GM12878 (cell line): ENCODE measurements around the gene SHC1. TPM values are rescaled to one million over a fixed set of nuclear protein-coding genes. Genes with fewer than 3 reads are reported as not detected.

Experiments used
- BRCA1 ChIP-seq: IDR thresholded peaks from 2 replicates; pipeline ENCODE4 v1.6.1; 2011; ENCODE audit warnings: low read depth, low read length, improper control_type of control experiment
- CHD4 ChIP-seq: fragments of 200-600 bp; sonication (generic); IDR thresholded peaks from 2 replicates; pipeline ENCODE4 v1.6.1; 2016; ENCODE audit warnings: mild to moderate bottlenecking
- ESRRA ChIP-seq: IDR thresholded peaks from 2 replicates; pipeline ENCODE4 v1.6.1; 2012; ENCODE audit warnings: mild to moderate bottlenecking, low read length, improper control_type of control experiment
- ETV6 ChIP-seq, 2 experiments: fragments of 450-650 bp in 1 of 2; IDR thresholded peaks in 1 of 2; conservative IDR thresholded peaks in 1 of 2; 2 replicates each; pipeline ENCODE4 v1.6.1; 2014; ENCODE audit warnings: antibody characterized with exemption in 1 of 2, borderline replicate concordance in 1 of 2, low read depth in 1 of 2, mild to moderate bottlenecking in 1 of 2, moderate library complexity in 1 of 2
- FOS ChIP-seq: IDR thresholded peaks from 3 replicates; pipeline ENCODE4 v1.6.1; 2011; ENCODE audit warnings: borderline replicate concordance; ENCODE audit not compliant: insufficient read length; ENCODE audit errors: extremely low read depth
- HDAC6 ChIP-seq: fragments of 200-600 bp; sonication (generic); IDR thresholded peaks from one replicate; pipeline ENCODE4 v1.8.0; 2017; ENCODE audit warnings: antibody characterized with exemption; ENCODE audit not compliant: unreplicated experiment
- JUND ChIP-seq: IDR thresholded peaks from 2 replicates; pipeline ENCODE4 v1.6.1; 2012; ENCODE audit warnings: low read depth, mild to moderate bottlenecking, low read length, improper control_type of control experiment, moderate library complexity
- MAX ChIP-seq: IDR thresholded peaks from 2 replicates; pipeline ENCODE4 v1.6.1; 2012; ENCODE audit warnings: low read depth, low read length, improper control_type of control experiment
- MYB ChIP-seq: fragments of 150-350 bp; IDR thresholded peaks from 2 replicates; pipeline ENCODE4 v1.6.1; 2014; ENCODE audit warnings: mild to moderate bottlenecking, low read depth, low read length, borderline replicate concordance
- NFXL1 ChIP-seq: fragments of 450-650 bp; IDR thresholded peaks from 2 replicates; pipeline ENCODE4 v1.6.1; 2017; ENCODE audit warnings: antibody characterized with exemption, mild to moderate bottlenecking, borderline replicate concordance
- NFYA ChIP-seq: IDR thresholded peaks from 2 replicates; pipeline ENCODE4 v1.6.1; 2011; ENCODE audit warnings: low read depth, mild to moderate bottlenecking, low read length, improper control_type of control experiment, borderline replicate concordance
- RELA ChIP-seq: fragments of 450-650 bp; IDR thresholded peaks from 2 replicates; pipeline ENCODE4 v1.8.0; 2014; ENCODE audit warnings: borderline replicate concordance; ENCODE audit not compliant: partially characterized antibody
- RELB ChIP-seq: fragments of 450-650 bp; IDR thresholded peaks from 2 replicates; pipeline ENCODE4 v1.6.1; 2017; ENCODE audit warnings: low read depth, mild to moderate bottlenecking, moderate library complexity
- SMC3 ChIP-seq: IDR thresholded peaks from 2 replicates; pipeline ENCODE4 v1.6.1; 2011; ENCODE audit warnings: low read length, improper control_type of control experiment, borderline replicate concordance
- SPI1 ChIP-seq: IDR thresholded peaks from 2 replicates; pipeline ENCODE4 v1.6.1; 2011; ENCODE audit warnings: low read depth, mild to moderate bottlenecking, low read length, moderate library complexity, borderline replicate concordance; ENCODE audit not compliant: insufficient read depth
- TARDBP ChIP-seq: IDR thresholded peaks from 2 replicates; pipeline ENCODE4 v1.6.1; 2016; ENCODE audit warnings: borderline replicate concordance
- TCF12 ChIP-seq: IDR thresholded peaks from 2 replicates; pipeline ENCODE4 v1.6.1; 2011; ENCODE audit warnings: low read depth, mild to moderate bottlenecking, low read length
- TCF7 ChIP-seq: IDR thresholded peaks from 2 replicates; pipeline ENCODE4 v1.6.1; 2014; ENCODE audit warnings: antibody characterized with exemption, borderline replicate concordance
- YBX1 ChIP-seq: fragments of 450-650 bp; IDR thresholded peaks from 2 replicates; pipeline ENCODE4 v1.6.1; 2016; ENCODE audit warnings: antibody characterized with exemption
- ZBED1 ChIP-seq: IDR thresholded peaks from 2 replicates; pipeline ENCODE4 v1.6.1; 2016; ENCODE audit warnings: borderline replicate concordance
- ZNF687 ChIP-seq: fragments of 450-650 bp; IDR thresholded peaks from 2 replicates; pipeline ENCODE4 v1.6.1; 2017; ENCODE audit warnings: mild to moderate bottlenecking, moderate library complexity
- polyA plus RNA-seq, 11 experiments: library from polyadenylated mRNA; depleted of rRNA in 4 of 11; unstranded in 6 of 11; stranded (reverse) in 5 of 11; fragments of >200 nt; fragmentation: Nextera tagmentation in 4 of 11; fragmentation: Illumina TruSeq in 1 of 11; extraction: Ambion mirVana in 4 of 11; extraction: Trizol in 1 of 11; gene quantifications; 1 replicate in 1 of 11; 2 replicates in 10 of 11; pipeline versions ENCODE4 v1.2.1 to v1.2.3, GENCODE V29; 2011 to 2016; ENCODE audit warnings: inconsistent platforms in 2 of 11, missing spikeins in 2 of 11, low read depth in 1 of 11
- total RNA-seq, 4 experiments: library from RNA; depleted of rRNA in 3 of 4; stranded (reverse); fragments of >200 nt in 3 of 4; fragmentation: Illumina TruSeq in 1 of 4; extraction: Trizol in 1 of 4; gene quantifications; 2 replicates each; pipeline versions ENCODE4 v1.2.1 to v1.2.3, GENCODE V29; 2013 to 2021
- TF ChIP-seq, protein P1 (sequence below): fragments of 450-650 bp; IDR thresholded peaks from 2 replicates; pipeline ENCODE4 v1.6.1; 2018; ENCODE audit warnings: mild to moderate bottlenecking, low read depth, moderate library complexity; ENCODE audit not compliant: partially characterized antibody

The SHC1 gene
- total and polyA plus RNA-seq, 10 of the 15 experiments (the other 5 are each of a cell fraction or from before 2014, with no cell fraction given) = 2.6 to 49.3 (median 25.2) TPM

DNA sequence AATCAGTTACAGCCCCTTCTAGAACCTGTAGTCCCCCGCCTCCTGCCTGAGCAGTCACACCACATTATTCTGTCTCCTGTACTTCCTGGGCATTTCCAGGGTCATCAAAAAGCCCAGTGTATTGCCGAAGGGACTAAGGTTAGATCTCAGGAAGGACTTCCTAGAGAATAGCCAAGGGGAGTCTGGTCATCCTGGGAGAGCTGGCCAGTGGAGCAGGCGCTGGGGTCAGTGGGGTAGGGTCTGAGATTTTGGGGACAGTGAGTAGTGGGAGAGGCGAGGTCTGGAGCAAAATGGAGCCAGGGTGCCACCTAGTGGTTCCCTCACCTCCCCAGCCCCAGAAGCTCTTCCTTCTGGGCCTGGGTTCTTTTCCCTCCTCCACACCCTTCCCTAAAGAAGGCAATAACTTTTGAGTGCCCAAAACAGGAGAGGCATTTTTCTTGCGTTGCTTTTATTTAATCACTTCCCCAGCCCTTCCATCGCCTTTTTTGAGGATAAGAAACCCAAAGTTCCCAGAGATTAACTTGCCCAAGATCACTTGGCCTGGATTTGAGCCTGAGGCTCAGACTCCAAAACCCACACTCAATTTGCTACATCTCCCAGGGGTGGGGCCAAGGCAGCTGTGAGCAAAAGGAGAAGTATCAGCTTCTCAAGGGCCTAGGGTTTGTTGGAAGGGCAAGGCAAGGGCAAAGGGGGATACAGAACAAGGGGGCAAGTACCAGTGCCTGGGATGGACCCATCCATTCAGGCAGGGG, 26.7 kb downstream of the SHC1 start (continued):
- TF ChIP-seq ZNF687 (no peak), RELA (no peak), TARDBP (no peak), MAX (no peak), SMC3 (peak; percentile 64; the same call in 1 of the 2 replicates), YBX1 (no peak), HDAC6 (no peak), ZBED1 (no peak), NFYA (no peak), TCF12 (no peak), ESRRA (no peak; the same call in 1 of the 2 replicates), JUND (no peak), ETV6 (conservative IDR thresholded peaks at IDR 0.05 in 1 of 2, IDR thresholded peaks at IDR 0.05 in 1 of 2; ENCODE audit: borderline replicate concordance in 1 of 2, low read depth in 1 of 2) (peak in 1 of 2 experiments; percentile 15; a peak in 1 of 4 replicates), SPI1 (no peak), FOS (no peak), CHD4 (no peak), TCF7 (no peak), RELB (0 out of 2 replicates have a peak, but pooled peaks have one; percentile 33), BRCA1 (no peak), NFXL1 (no peak), MYB (no peak)
- TF ChIP-seq, protein P1, sequence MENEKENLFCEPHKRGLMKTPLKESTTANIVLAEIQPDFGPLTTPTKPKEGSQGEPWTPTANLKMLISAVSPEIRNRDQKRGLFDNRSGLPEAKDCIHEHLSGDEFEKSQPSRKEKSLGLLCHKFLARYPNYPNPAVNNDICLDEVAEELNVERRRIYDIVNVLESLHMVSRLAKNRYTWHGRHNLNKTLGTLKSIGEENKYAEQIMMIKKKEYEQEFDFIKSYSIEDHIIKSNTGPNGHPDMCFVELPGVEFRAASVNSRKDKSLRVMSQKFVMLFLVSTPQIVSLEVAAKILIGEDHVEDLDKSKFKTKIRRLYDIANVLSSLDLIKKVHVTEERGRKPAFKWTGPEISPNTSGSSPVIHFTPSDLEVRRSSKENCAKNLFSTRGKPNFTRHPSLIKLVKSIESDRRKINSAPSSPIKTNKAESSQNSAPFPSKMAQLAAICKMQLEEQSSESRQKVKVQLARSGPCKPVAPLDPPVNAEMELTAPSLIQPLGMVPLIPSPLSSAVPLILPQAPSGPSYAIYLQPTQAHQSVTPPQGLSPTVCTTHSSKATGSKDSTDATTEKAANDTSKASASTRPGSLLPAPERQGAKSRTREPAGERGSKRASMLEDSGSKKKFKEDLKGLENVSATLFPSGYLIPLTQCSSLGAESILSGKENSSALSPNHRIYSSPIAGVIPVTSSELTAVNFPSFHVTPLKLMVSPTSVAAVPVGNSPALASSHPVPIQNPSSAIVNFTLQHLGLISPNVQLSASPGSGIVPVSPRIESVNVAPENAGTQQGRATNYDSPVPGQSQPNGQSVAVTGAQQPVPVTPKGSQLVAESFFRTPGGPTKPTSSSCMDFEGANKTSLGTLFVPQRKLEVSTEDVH = no peak
